IPS-18c (cell line): ENCODE data around the gene UBA7.

Experiments
- H3K4me3 ChIP-seq: 2 replicates; pipeline ENCODE4 v1.7.0; 2013; ENCODE audit warnings: low read depth, mild to moderate bottlenecking, low read length, moderate library complexity; ENCODE audit not compliant: insufficient read depth
- H3K9me3 ChIP-seq: one replicate; pipeline ENCODE4 v1.6.1; 2013; ENCODE audit warnings: mild to moderate bottlenecking, low read length, moderate library complexity; ENCODE audit not compliant: control insufficient read depth, insufficient read depth

The UBA7 gene

GRCh38 chr3:49771340-49771938, 42.3 kb downstream of the UBA7 start:
- Histone ChIP-seq H3K9me3 (no peaks in the 10 kb centered on the region), H3K4me3 (no peak overlapping the region)

- no peaks in the 10 kb centered on the region for H3K9me3 ChIP-seq
- H3K4me3 ChIP-seq: no peak overlapping the region
Observed at GRCh38 chr3:49769926-49770325, 43.8 kb downstream of the UBA7 start.

- no peak overlapping the region for H3K4me3 ChIP-seq
- H3K9me3 ChIP-seq: no peaks in the 10 kb centered on the region
Observed at GRCh38 chr3:49769286-49769915, 44.4 kb downstream of the UBA7 start.

- Histone ChIP-seq H3K4me3 (no peak overlapping the region), H3K9me3 (no peaks in the 10 kb centered on the region)
Observed at GRCh38 chr3:49763981-49764380, 49.8 kb downstream of the UBA7 start.

- Histone ChIP-seq H3K9me3 (no peaks in the 10 kb centered on the region), H3K4me3 (no peak overlapping the region)
Observed at GRCh38 chr3:49761661-49762060, 52.1 kb downstream of the UBA7 start.

GRCh38 chr3:49759226-49759625, 54.5 kb downstream of the UBA7 start:
- H3K9me3 ChIP-seq: no peaks in the 10 kb centered on the region
- no peak overlapping the region for H3K4me3 ChIP-seq

- Histone ChIP-seq H3K9me3 (no peaks in the 10 kb centered on the region), H3K4me3 (no peak overlapping the region)
Observed at GRCh38 chr3:49757197-49757596, 56.6 kb downstream of the UBA7 start.

- Histone ChIP-seq H3K4me3 (no peak overlapping the region), H3K9me3 (no peaks in the 10 kb centered on the region)
Observed at GRCh38 chr3:49756036-49756435, 57.7 kb downstream of the UBA7 start.
